SK-N-SH (cell line): ENCODE results near the gene MTF2.

Experiments used
- CHD2 ChIP-seq: fragments of 150-350 bp; IDR thresholded peaks from 2 replicates; pipeline ENCODE4 v1.6.1; 2018; ENCODE audit warnings: low read length; ENCODE audit not compliant: partially characterized antibody
- CTCF ChIP-seq: fragments of 200-600 bp; sonication (generic); IDR thresholded peaks from 2 replicates; pipeline ENCODE4 v1.6.1; 2017; ENCODE audit warnings: antibody characterized with exemption, mild to moderate bottlenecking, moderate library complexity
- EP300 ChIP-seq, 2 experiments: IDR thresholded peaks; 2 replicates each; pipeline versions ENCODE4 v1.4.0 to v1.6.1; 2012; ENCODE audit warnings: borderline replicate concordance in 1 of 2, low read depth in 1 of 2, low read length in 1 of 2
- EZH2phosphoT487 ChIP-seq: fragments of 200-600 bp; sonication (generic); IDR thresholded peaks from 2 replicates; pipeline ENCODE4 v1.6.1; 2017; ENCODE audit warnings: low read depth, mixed run types, mild to moderate bottlenecking, antibody characterized with exemption, moderate library complexity, borderline replicate concordance
- GABPA ChIP-seq: IDR thresholded peaks from 2 replicates; pipeline ENCODE4 v1.4.0; 2012; ENCODE audit warnings: low read depth, mild to moderate bottlenecking
- NFIC ChIP-seq: IDR thresholded peaks from 2 replicates; pipeline ENCODE4 v1.4.0; 2012; ENCODE audit warnings: borderline replicate concordance
- POLR2AphosphoS5 ChIP-seq: IDR thresholded peaks from 2 replicates; pipeline ENCODE4 v1.6.1; 2012; ENCODE audit warnings: low read depth, low read length
- REST ChIP-seq: IDR thresholded peaks from 2 replicates; pipeline ENCODE4 v1.6.1; 2012; ENCODE audit warnings: mild to moderate bottlenecking, low read depth, low read length, moderate library complexity
- SIN3A ChIP-seq: IDR thresholded peaks from 2 replicates; pipeline ENCODE4 v1.6.1; 2012; ENCODE audit warnings: low read depth, mild to moderate bottlenecking, low read length, moderate library complexity, borderline replicate concordance
- SMC3 ChIP-seq: IDR thresholded peaks from 2 replicates; pipeline ENCODE4 v1.6.1; 2012; ENCODE audit warnings: low read depth, low read length, improper control_type of control experiment
- USF1 ChIP-seq: IDR thresholded peaks from 2 replicates; pipeline ENCODE4 v1.4.0; 2012; ENCODE audit warnings: low read depth, borderline replicate concordance
- USF2 ChIP-seq: fragments of 150-350 bp; IDR thresholded peaks from 2 replicates; pipeline ENCODE4 v1.6.1; 2017; ENCODE audit warnings: antibody characterized with exemption, low read length, low read depth, borderline replicate concordance
- YY1 ChIP-seq: IDR thresholded peaks from 2 replicates; pipeline ENCODE4 v1.4.0; 2012; ENCODE audit warnings: low read depth, mild to moderate bottlenecking

GRCh38 chr1:93143136-93143535 is 64.1 kb downstream of the MTF2 start:
- TF ChIP-seq SMC3 (no peak), NFIC (no peak), EZH2phosphoT487 (no peak), USF1 (no peak), CTCF (no peak), GABPA (no peak), EP300 (IDR thresholded peaks at IDR 0.05; ENCODE audit: borderline replicate concordance in 1 of 2, low read depth in 1 of 2, low read length in 1 of 2) (no peak), USF2 (no peak), SIN3A (no peak), REST (no peak), POLR2AphosphoS5 (no peak), CHD2 (no peak), YY1 (no peak)
